NCI-H2196 (cell line): ENCODE measurements around the gene PRKAG2.
"Not testable (repeated sequence)": the region's sequence is repeated elsewhere in the genome, so short reads cannot be mapped to it uniquely, and the experiment has no call there.

Experiments
- DNase-seq: peaks from one replicate; lab custom pipeline; 2025; ENCODE audit not compliant: unreplicated experiment; lab: John Stamatoyannopoulos, UW

Gene PRKAG2

DNA sequence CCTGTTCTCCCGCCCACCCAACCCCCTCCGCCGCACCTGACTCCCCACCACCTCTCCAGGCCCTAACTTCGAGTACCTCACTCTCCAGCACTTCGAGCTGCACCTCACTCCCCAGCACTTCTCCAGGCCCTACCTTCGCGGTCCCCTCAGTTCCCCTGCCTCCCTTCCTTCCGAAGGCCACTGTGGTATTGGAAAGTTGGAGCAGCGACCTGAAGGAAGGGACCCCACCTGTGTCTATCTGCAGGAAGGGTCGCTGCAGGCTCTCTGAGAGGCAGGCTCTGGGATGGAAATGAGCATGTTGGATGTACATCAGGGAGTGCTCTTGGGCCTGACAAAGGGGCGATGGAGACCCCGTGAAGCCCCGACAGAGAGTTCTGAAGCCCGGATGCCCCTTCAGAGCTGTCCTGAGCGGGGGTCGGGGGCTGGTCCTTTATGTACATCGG, 122.2 kb downstream of the PRKAG2 start:
- no peak for DNase-seq

DNA sequence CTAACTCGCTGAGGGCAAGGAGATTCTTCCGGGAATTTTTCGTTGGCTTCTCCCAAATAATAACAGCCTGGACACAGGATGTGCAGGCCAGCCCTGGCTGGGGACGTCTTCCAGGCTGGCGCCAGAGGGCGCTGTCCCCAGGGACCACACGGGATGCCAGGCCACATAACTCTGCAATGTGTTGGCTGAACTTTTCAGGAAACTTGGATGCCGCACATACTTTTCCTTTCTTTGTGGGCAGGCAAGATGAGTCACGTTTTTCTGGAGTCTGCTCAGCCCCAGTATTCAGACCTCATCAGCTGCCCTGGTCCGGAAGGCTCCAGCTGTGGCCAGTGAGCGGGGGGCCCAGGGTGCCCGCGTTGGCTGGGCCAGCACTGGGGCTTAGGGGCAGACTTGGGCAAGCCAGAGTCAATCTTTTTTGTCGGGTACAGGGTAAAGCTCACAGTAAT, 122.7 kb downstream of the PRKAG2 start:
- DNase-seq = peak; percentile 34

DNA sequence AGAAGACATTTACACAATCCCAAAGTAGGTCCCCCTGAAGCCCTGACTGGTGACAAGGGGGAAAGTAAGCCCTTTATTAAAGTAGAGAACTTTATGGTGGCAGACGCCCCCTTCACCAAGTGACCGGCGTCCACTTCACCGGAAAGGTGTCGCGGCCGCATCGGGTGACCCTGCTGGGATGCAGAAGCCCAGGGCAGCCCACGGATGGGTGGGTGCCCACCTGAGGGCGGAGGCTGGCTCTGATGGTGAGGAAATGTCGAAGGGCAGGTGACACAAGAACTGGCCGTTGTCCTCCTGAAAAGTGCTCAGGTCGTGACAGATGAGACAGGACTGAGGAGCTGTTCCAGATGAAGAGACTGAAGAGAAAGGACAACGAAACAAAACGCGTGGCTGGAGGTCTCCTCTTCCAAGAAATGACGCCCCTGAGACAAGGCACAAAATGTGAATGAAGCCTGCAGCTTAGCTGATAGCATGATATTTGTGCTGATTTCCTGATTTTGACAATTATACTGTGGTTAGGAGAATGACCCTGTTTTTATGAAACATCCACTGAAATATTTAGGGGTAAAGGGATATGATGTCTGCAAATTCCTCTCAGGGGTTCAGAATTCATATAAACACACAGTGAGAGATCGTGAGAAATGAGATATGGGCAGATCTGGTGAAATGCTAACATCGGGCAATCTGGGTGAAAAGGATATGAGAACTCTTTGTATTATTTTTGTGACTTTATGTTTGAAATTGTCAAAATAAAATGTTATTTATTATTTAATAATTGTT, 123.9 kb downstream of the PRKAG2 start:
- no peak for DNase-seq

DNA sequence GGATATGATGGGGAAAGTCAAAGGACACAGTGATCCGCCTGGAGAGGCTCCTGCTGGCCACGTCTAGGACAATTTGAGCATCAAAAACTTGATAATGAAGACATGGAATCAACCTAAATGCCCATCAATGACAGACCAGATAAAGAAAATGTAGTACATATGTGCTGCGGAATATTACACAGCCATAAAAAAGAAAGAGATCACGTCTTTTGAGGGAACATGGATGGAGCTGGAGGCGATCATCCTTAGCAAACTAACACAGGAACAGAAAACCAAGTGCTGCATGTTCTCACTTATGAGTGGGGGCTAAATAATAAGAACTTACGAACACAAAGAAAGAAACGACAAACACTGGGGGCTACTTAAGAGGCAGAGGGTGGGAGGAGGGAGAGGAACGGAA, 124.9 kb downstream of the PRKAG2 start:
- no peak for DNase-seq

DNA sequence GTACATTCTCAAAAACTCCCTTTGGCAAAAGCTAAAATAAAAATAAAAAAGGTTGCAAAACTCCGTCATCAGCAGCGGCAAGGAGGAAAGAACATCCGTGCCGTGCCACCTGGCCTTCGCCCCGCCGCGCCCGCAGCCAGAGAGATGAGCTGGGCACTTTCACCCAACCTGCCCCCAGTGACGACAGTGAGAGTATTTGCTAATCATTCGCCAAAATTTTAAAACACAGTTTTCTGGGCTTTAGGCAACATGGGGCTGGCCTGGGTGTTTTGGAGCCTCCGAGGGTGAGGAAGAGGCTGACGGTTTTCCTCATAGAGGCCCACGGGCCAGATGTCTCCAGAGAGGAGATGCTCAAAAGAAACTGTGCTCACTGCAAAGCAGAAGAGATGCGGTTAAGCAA, 128.2 kb downstream of the PRKAG2 start:
- no peak for DNase-seq

DNA sequence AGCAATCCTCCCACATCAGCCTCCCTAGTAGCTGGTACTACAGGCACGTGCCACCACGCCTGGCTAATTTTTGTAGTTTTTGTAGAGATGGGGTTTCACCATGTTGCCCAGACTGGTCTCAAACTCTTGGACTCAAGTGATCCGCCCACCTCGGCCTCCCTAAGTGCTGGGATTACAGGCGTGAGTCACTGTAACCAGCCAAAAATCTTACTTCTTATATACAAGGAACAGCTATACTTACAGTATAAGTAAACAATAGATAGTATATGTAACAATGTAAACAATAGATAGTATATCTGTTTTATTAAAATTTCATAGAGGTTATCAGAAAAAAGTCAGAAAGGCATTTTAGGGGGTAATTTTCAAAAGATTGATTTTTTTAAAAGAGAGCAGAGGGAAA, 128.9 kb downstream of the PRKAG2 start:
- not testable (repeated sequence) for DNase-seq

DNA sequence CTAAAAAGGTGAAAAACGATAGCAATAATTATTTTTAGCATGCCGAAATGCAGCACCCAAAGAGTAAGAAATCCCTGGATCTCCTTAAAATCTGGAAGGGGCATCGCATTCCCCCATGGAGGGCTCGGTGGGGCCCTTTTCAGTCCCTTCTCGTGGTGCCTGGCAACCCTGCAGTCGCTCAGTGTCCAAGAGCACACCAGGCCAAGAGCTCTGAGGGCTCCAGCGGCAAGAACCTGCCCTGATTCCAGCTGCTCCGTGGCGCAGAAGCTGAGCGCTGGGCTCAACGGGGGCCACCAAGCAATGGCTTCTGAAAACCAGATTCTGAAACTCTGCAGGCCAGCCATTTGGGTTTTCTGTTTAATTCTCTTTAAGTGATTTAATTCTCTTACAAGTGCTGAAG, 131.2 kb downstream of the PRKAG2 start:
- no peak for DNase-seq

DNA sequence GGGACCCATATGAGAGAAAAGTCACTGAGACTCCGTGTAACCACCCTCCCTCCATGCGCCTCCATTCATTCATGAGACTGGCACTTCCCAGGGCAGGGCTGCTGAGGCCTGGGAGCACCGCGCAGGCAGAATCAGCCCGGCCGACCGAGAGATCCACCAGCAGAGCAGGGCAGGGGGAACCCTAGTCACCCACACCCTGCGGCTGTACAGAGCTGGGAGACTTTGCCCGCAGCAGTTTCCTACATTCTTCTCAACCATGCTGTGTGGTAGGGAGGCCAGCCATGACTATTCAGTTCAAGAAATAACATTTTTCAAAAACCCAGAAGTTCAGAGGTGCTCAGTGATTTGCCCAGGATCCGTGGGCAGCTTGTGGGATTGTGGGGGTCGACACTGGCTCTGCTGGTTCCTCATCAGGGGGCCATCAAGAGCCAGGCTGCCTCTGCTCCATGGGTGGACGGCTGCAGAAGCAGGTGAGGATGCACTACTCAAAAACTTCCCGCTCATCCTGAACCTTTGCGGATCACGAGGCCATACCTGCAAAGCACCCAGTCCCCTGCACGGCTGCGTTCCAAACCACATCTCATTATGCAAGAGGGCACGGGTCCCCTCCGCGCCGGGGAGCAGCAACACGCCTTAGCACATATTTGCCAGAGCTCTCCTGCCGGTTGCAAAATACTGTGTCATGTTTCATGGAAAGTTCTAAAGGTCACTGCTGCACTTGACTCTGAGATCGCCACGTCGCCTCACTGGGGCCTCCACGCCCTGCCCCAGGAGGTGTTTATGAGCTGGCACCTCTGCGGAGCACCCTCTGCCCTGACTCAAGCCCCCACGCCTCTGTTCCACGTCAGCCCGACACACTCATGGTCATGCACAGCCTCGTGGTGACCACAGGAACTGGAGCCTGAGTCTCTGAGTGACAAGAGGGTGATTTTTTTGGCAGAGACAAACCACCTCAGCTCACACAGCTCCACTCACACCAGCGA, 132.0 kb downstream of the PRKAG2 start:
- no peak for DNase-seq

DNA sequence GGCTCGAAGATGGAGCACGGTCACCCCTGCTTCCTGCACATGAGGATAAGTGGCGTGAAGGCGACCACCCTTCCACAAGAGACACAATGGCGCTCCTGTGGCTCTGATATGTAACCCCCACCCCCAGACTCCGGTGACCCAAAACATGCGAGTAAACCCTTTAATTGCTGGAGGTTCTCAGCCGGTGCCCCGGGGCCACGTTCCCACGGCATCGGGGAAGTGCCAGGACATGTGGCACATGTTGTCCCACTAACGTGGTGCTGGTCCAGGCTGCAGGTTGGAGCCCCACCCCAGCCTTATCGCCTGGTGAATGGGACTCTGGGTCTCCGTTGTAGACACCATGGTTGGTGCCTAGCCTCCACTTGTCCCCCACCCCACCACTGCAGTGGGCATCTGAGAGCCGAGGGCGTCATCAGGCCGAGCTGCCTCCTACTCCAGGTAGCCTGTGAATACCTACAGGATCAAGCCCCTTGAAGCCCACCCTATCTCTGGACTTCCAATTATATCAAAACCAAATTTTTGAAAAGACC, 132.8 kb downstream of the PRKAG2 start:
- no peak for DNase-seq

DNA sequence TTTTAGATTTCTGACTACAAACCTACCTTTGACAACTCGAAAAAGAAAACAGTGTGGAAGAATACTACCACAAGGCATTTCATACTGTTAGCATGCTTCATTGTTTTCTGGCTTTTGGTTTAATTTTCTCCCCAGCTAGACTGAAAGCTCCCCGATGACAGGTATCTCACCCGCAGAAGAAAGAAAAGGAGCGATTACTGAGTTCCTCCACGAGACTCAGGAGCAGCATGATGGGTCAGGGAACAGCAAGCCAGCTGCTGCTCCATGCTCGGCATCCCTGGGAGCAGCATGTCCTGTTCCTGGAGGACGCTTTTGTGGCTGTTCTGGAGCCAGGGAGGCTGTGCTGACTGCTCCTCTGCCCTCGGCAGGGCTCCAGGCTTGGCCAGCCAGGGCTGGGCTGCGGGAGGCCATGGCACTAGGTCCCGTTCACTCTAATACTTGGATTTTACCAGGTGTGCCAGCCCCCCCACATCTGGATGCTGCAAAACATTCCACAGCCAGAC, 133.4 kb downstream of the PRKAG2 start:
- DNase-seq = no peak

DNA sequence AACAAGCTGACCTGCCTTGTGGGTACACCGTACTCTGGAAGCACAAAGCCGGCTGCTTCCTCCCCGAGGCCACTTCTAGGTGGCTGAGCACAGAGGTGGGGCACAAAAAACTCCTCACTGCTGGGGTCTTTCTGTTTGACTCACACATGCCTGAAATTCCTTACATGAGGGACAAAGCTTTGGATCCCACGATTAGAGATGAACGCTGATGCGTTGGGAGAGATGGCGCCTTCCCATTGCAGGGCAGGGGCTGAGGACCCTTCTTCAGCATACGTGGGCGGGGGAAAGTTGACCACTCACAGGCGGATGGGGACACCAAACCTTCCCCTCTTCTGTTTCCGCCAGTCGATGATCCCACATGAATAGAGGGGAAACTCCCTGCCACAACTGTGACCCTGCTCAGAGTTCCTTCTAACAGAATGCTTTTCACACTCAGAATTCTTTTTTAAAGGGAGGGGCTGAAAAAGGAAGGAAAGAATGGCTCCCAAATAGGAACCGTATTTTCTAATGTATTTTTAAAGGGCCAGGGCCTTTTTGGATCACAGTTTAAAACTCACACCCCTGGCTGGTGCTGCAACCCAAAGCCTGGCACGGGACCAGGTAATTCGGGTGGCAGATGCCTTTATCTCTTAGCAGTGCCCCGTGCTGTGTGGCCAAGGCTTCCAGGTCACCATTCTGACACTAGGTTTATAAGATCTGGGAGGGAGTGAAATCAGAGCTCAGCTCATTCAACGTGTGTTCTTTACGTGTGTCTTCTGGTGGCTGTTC, 134.0 kb downstream of the PRKAG2 start:
- DNase-seq = no peak

DNA sequence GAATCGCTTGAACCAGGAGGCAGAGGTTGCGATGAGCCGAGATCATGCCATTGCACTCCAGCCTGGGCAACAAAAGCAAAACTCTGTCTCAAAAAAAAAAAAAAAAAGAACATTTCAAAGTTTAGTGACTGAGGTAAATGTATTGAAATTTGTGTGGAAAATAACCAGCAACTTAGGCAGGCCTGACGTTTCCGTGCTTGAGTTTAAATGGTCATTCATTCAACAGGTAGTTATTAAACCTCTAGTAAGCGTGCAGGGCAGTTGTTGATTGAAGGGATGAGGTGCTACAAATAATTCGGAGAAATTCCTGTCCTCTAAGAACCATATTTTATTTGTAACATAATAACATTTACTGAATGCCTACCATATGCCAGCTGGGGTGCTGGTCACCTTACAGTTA, 135.3 kb downstream of the PRKAG2 start:
- no peak for DNase-seq

DNA sequence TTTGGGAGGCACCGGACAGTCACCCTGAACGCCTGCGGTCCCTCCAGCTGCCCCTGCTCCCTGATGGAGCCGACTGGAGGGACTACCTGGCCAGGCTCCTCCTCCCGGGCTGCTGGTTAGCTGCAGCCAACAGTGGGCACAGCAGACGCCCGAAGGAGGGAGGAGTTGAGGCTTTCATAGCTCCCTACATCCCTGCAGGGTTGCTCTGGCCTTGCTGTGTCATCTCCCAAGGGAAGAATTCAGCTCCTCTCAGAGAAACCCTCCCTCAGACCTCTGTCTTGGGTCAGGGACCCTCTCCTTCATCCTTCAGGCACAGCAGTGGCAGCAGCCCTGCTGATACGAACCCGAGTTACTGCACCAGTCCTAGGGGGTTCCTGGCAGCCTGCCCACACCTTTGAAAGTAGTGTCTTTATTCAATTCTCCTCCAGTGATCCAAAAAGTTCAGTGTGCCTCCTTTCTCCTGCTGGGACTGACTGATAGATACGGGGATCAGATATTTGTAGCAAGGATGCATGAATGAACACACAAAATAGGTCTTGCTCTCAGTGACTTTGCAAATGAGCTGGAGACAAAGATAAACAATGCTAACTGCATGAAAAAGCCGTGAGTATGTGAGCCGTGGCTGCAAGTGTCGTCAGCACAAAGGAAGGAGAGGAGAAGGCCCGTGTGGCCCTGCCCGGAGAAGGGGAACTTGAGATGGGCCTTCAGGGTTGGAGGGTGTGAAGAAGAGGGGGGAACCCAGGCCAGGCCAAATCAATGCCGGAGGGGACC, 136.6 kb downstream of the PRKAG2 start:
- no peak for DNase-seq

DNA sequence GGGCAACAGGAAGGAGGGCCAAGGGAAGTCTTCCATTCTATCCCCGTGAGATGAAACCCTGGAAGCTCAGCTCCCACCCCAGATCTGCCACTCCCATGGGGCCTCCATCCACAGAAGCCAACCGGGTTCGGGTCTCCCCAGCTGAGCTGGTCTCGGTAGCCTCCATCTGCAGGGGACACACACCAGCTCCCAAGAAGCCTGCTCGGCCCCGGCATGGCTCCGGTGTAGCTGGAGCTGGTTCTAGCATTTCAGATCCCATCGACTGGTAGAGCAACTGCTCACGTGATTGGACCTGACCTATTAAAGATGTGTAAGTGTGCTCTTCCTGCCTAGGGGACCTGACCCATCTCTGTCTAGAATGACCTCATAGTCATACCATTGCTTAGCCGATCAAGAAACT, 138.0 kb downstream of the PRKAG2 start:
- DNase-seq = no peak

DNA sequence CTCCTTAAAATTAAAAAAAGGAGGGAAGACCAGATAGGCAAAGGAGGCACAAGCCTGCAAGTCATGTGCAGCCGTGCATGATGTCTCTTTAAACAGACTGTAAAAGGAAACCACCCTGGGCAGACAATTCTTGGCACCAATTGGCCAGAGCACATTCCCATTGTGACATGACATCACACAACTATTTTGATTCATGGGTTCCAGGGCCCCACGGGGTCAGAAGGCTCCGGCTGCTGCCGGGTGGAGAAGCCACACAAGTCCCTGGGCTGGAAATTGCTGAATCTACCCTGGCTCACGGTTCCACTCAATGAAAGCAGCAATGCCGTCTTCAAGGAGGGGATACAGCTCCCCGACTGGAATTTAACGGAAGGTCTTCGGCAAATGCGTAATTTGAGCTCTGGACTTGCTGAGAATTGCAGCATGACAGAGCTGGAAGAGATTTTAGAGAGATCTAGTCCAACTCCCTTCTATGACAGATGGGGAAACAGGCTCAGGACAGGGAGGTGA, 140.5 kb downstream of the PRKAG2 start:
- peak; percentile 65 for DNase-seq

DNA sequence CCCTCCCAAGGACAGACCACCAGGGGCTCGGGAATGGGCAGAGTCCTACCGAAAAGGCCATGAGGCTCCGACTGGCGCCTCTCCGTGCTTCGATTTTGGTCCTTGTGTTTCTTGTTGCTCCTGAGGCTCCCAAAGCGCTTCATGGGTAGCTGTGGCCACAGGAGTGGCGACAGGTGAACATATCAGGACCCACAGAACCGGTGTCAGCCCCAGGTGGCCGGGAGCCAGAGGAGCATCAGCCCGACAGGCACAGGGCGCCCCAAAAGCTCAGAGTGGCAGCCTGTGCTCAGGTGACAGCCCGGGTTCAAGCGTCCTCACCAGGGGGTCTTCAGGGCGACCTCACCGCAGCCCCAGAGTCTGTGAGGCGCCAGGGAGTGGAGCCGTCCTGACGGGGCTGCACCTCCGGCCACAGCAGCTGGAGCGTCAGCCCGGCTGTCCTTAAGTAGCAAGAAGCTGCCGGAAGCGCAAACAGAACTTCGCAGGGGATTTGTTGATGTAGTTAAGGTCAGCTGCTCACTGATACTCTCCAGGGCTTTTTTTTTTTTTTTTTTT, 141.0 kb downstream of the PRKAG2 start:
- DNase-seq = peak; percentile 55

DNA sequence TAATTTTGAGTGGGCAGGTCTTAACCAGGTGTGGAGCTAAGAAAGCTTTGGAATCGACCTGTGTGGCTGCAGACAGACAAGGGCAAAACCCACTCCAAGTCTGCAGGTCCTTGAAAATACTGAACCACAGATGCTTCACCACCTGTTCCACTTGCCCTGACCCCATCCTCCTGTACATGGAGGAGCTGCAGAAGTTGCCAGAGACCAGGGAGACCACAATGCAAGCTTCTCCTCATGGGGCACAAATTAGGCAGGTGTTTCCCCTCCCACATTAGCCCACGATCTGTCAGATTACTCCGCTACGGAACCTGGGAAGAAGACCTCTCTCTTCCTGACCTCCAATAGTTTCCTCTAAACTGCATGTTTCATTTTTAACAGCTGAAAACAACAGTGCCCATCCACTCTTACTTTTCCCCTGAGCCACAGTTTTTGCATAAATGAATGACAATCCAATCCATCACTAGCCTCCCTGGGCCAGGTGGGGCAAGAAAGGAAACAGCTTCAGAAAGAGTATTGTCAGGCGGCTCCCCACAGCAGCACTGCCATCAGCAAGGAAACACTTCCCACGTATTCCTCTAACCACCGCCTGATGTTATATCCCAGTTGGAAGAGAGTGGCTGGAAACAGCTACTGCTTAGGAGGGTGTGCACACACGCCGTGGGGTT, 141.6 kb downstream of the PRKAG2 start:
- DNase-seq = no peak

DNA sequence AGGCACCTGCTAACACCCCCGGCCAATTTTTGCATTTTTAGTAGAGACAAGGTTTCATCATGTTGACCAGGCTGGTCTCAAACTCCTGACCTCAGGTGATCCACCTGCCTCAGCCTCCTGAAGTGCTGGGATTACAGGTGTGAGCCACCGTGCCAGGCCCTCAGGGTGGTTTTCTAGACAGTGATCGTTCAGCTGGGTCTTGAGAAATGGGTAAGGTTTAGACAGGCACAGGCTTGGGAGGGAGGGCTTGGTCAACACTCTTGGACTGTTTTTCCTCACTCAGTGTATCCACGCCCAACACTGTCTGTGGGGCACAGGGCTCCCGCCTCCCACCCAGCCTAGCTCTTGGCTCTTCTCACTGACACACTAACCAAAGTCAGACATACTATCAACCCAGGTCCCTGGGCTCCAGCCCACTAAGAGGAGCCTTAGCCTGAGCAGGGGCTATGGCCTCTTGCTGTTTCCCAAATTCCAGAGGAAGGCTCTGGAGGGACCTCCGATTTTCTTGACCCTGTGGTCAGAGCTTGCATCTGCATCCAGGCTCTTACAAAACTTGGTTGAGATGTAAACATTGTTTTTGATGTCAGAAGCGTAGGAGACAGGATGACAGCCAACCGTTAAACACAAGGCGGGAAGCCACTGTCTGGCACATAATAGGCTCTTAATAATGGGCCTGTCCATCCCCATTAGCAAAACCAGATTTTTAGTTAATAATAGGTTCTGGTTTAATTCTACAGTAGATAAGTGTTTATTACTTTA, 143.9 kb downstream of the PRKAG2 start:
- DNase-seq = no peak
